GM10248 (cell line): ENCODE measurements around the gene ICOS.

Experiments
- CTCF ChIA-PET: fragments of 300-600 bp; sonication (Branson Sonifier 250); formaldehyde crosslinking; extraction: SDS; loops from one replicate; lab custom pipeline; 2021; ENCODE audit warnings: antibody characterized with exemption; lab: Yijun Ruan, JAX
- POLR2A ChIA-PET: fragments of 350-650 bp; sonication (Branson Sonifier 250); formaldehyde crosslinking; extraction: SDS; loops from one replicate; lab custom pipeline; 2020; ENCODE audit warnings: antibody characterized with exemption; lab: Yijun Ruan, JAX
- DNase-seq: peaks from one replicate; pipeline ENCODE4 v3.0.0; 2012; ENCODE audit errors: extremely low spot score
- TF ChIP-seq, protein P1 (sequence below): IDR thresholded peaks from 2 replicates; pipeline ENCODE4 v1.5.1; 2012; ENCODE audit warnings: mild to moderate bottlenecking, low read depth; ENCODE audit errors: extremely low read depth, missing control alignments, control extremely low read depth

Gene ICOS, protein sequence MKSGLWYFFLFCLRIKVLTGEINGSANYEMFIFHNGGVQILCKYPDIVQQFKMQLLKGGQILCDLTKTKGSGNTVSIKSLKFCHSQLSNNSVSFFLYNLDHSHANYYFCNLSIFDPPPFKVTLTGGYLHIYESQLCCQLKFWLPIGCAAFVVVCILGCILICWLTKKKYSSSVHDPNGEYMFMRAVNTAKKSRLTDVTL

DNA sequence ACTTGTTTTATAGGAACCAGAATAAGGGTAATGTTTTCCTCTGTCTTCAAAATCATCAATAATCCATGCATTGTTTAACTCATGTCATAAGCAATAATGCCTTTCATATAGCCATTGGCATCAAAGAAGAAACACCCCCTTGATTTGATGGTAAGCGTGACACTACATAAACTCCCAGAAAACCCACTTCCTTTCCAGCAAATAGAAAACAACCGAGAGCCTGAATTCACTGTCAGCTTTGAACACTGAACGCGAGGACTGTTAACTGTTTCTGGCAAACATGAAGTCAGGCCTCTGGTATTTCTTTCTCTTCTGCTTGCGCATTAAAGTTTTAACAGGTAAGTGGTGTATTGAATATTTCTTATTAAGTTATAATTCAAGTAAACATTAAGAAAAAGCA lies at the start of gene ICOS:
ICOS (plus strand) TSS at position 229 of the 400 bp plus-strand sequence; CDS start at position 281, 52 bp downstream.
- POLR2A ChIA-PET: no interaction called here
- CTCF ChIA-PET: interaction anchor here (2.6 kb wide), 1 partner anchor 12 kb away, joined by 5 read pairs; no protein-coding TSS in a partner anchor
- TF ChIP-seq, protein P1, sequence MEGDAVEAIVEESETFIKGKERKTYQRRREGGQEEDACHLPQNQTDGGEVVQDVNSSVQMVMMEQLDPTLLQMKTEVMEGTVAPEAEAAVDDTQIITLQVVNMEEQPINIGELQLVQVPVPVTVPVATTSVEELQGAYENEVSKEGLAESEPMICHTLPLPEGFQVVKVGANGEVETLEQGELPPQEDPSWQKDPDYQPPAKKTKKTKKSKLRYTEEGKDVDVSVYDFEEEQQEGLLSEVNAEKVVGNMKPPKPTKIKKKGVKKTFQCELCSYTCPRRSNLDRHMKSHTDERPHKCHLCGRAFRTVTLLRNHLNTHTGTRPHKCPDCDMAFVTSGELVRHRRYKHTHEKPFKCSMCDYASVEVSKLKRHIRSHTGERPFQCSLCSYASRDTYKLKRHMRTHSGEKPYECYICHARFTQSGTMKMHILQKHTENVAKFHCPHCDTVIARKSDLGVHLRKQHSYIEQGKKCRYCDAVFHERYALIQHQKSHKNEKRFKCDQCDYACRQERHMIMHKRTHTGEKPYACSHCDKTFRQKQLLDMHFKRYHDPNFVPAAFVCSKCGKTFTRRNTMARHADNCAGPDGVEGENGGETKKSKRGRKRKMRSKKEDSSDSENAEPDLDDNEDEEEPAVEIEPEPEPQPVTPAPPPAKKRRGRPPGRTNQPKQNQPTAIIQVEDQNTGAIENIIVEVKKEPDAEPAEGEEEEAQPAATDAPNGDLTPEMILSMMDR: no peak
- no peak for DNase-seq

DNA sequence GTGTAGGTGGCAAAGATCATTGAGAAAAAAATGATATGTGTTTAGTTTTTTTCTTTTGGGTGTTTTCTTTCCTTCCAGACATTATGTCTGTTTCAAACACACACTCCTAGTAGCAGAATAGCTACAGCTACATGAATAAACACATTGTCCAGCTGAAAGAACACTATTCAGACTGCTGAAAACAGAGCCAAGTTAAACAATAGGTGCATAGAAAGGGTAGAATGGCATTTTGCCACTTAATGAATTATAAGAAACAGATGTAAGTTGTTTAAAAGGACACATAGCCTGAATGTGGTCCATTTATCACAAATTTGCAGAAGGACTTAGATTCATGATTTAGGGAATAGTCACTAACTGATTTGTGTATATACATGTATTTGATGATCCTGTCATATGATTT lies 48.9 kb upstream of the ICOS start:
- TF ChIP-seq, protein P1: no peak
- ChIA-PET CTCF (interaction anchor here (1.6 kb wide), 1 partner anchor 9 kb away, joined by 6 read pairs; no protein-coding TSS in a partner anchor), POLR2A (no interaction called here)
- no peak for DNase-seq

DNA sequence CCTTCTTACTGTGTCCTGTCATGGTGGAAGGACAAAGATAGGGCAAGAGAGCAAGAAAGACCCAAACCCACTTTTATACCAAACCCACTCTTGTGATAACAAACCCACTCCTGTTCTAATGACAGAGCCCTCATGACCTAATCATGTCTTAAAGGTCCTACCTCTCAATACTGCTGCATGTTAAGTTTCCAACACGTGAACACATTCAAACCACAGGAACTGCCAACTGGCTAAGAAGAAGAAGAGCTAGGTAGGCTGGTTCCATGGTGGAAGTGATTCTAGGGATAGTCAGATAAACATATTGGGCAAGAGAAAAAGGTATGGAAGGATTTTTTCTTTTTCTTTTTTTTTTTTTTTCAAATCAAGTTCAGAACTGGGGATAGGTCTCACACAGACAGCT lies 47.0 kb upstream of the ICOS start:
- ChIA-PET POLR2A (no interaction called here), CTCF (interaction anchor here (1.0 to 1.4 kb wide), 4 partner anchors 9 to 17 kb away, joined by 3 read pairs; no protein-coding TSS in a partner anchor)
- DNase-seq: no peak
- TF ChIP-seq, protein P1: no peak

DNA sequence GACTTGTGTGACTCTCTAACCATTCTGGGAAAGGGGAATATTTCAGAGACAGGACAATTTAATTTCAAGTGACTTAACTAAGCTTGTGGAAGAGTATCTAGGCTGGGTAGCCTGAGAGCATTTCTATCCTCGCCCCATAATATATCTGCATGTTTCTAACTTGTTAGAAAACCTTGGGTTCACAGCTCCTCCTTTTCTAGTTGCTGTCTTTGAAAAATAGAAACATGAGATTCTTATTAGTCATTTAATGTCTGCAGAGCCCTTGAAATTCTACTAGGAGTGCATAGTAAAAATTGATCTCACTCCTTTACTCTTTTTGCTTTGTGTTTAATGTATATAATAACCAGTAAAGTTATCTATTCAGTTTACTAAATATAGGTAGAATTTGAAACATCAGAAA lies 46.6 kb upstream of the ICOS start:
- CTCF ChIA-PET: interaction anchor here (1.0 to 1.4 kb wide), 4 partner anchors 8 to 17 kb away, joined by 3 read pairs; no protein-coding TSS in a partner anchor
- TF ChIP-seq, protein P1: no peak
- POLR2A ChIA-PET: no interaction called here
- DNase-seq: no peak

DNA sequence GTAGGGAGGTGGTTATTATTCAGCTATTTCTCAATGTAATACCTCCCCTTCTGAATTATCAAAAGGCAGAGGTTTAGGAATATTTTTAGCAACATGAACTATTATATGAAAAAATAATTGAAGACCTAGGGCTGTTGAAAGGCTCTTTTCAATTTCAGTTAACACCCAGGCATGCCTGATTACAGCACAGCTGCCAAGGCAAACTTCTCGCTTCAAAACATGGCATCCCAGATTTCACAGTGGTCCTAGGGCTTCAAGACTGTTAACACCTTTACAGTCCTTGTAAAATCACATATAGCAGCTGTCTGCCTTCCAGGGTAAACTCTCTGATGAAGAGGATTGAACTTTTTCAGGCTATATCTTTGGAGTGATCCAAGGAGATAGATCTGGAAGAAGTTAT lies 45.8 kb upstream of the ICOS start:
- no peak for DNase-seq
- POLR2A ChIA-PET: no interaction called here
- TF ChIP-seq, protein P1: no peak
- CTCF ChIA-PET: interaction anchor here (1.2 to 1.4 kb wide), 3 partner anchors 9 to 18 kb away, joined by 3 read pairs; no protein-coding TSS in a partner anchor

DNA sequence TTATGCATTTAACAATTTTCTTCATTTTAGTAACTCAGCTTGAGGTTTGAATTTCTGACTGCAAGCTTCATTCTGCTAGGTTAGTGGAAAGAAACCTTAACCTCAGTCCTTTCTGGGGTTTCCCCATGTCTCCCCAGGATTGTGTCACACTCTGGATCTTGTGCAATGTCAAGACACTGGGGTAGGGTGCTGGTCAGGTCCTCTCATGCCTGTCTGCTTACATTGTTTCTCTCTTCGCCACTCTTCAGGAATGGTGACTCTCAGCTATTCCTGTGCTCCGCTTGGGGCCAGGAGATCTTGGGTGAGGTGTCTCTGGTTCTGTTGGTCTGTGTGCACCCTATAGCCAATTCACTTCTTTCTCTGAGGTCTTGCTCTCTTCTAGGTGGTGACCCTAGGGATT lies 45.1 kb upstream of the ICOS start:
- no peak for DNase-seq
- ChIA-PET POLR2A (no interaction called here), CTCF (interaction anchor here (1.2 kb wide), 1 partner anchor 9 kb away, joined by 3 read pairs; no protein-coding TSS in a partner anchor)
- TF ChIP-seq, protein P1: no peak
